HG03378 (cell line): ENCODE measurements around the gene EFEMP2.
"Not testable (repeated sequence)": the region's sequence is repeated elsewhere in the genome, so short reads cannot be mapped to it uniquely, and the experiment has no call there.

Experiments used
- ATAC-seq: cut with Tn5 transposase; IDR thresholded peaks from one replicate; pipeline ENCODE4 v1.9.1; 2021; ENCODE audit warnings: mild to moderate bottlenecking, moderate library complexity; ENCODE audit not compliant: unreplicated experiment

The EFEMP2 gene

GRCh38 chr11:65833297-65834030 lies 39.1 kb downstream of the EFEMP2 start, which contains the start of gene SNX32:
SNX32 (plus strand) TSS chr11:65833963; CDS start chr11:65834066, 103 bp downstream.
- no peak for ATAC-seq

GRCh38 chr11:65832231-65832630 lies 40.4 kb downstream of the EFEMP2 start:
- not testable (repeated sequence) for ATAC-seq

GRCh38 chr11:65829459-65829858 lies 43.1 kb downstream of the EFEMP2 start:
- ATAC-seq: no peak

- ATAC-seq: no peak
Observed at GRCh38 chr11:65826984-65827735, 45.4 kb downstream of the EFEMP2 start.

GRCh38 chr11:65822776-65823528 lies 49.6 kb downstream of the EFEMP2 start:
- ATAC-seq: no peak

GRCh38 chr11:65821107-65821506 lies 51.5 kb downstream of the EFEMP2 start:
- ATAC-seq: no peak

- ATAC-seq: peak; percentile 62
Observed at GRCh38 chr11:65817835-65818680, 54.5 kb downstream of the EFEMP2 start.

- no peak for ATAC-seq
Observed at GRCh38 chr11:65817312-65817834, 55.2 kb downstream of the EFEMP2 start.

- ATAC-seq: no peak
Observed at GRCh38 chr11:65816696-65817095, 55.9 kb downstream of the EFEMP2 start.
